NCI-H2171 treated with DMSO at 0.1 percent for 48 hours (cell line): ENCODE results near the gene DDX52.
A peak's percentile ranks its signal among the peaks of the same experiment; 100 is the strongest.

Experiments
- DNase-seq: peaks from one replicate; lab custom pipeline; 2025; lab: John Stamatoyannopoulos, UW

Gene DDX52

GRCh38 chr17:37574427-37574826, 68.8 kb downstream of the DDX52 start:
- DNase-seq, result no peak

- DNase-seq, result no peak
These were observed 71.6 kb downstream of the DDX52 start for GRCh38 chr17:37571674-37572073.

GRCh38 chr17:37570527-37571093, 72.6 kb downstream of the DDX52 start:
- DNase-seq, result peak; percentile 25

GRCh38 chr17:37568350-37569053, 74.7 kb downstream of the DDX52 start:
- no peak for DNase-seq

GRCh38 chr17:37567538-37567937, 75.7 kb downstream of the DDX52 start:
- DNase-seq, result no peak

GRCh38 chr17:37567137-37567536, 76.1 kb downstream of the DDX52 start:
- DNase-seq, result no peak

GRCh38 chr17:37564252-37564651, 79.0 kb downstream of the DDX52 start:
- no peak for DNase-seq

- no peak for DNase-seq
These were observed 81.1 kb downstream of the DDX52 start for GRCh38 chr17:37562016-37562745.
